ENCODE data around the gene UROS. TPM values are rescaled to one million over a fixed set of nuclear protein-coding genes. Genes with fewer than 3 reads are reported as not detected.

Gene UROS
- total RNA-seq, 1 donor from 2014 or later, result 45.3 TPM

DNA sequence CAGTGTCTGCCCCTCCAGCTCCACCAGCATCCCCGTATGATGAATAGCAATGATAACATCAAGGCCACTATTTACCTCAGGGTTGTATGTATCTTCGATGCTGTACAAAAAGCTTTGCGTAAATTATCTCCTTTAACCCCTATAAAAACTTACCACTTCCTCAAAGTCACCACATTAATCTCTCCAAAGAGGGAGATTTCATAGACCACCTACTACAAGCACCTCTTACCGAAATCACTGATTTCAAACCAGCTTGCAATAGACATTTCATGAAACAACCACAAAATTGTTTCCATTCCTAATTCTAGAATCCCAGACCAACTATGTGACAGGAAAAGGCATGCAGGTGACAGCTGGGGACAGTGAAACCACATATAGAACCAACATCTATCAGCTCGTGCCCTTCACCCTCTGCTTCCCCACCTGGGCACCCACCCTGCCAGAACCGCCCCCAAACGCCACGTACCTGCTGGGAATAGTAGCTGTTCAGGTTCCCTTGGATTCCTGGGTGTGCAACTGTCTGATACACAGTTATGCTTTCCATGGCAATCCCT, 27.3 kb downstream of the UROS start:
- Mint-ChIP-seq H3K4me1 (ENCODE audit: low read depth) (no peaks in the 10 kb centered on the region), H3K27me3 (ENCODE audit: low read depth) (no peaks in the 10 kb centered on the region), H3K4me3 (ENCODE audit: low read depth) (no peak overlapping the region), H3K36me3 (ENCODE audit: low read depth) (peaks cover 14% of the 10 kb centered on the region), H3K27ac (no peak overlapping the region), H3K9me3 (no peaks in the 10 kb centered on the region)
- intact Hi-C loops (cut with micrococcal nuclease), result no loop called here
- no peak for DNase-seq (ENCODE audit: low spot score)

DNA sequence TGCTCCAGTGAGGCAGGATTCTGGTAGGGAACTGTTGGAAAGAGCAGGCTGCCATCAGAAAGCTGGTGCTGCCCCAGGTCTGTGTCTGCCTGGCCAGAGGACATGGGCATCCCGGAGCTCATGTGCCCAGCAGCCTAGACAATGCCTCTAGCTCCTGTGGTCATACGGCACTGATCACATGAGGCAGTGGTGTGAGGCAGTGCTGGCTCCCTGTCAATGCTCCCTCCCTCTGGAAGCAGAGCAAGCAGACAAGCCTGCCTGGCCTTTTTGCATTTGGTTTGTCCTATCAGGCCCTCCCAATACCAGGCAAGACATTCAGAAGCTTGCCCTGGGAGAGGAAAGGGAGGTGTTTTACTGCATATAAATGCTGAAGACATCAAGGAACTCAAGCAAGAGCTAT, 27.9 kb downstream of the UROS start:
- H3K9me3 Mint-ChIP-seq, result no peaks in the 10 kb centered on the region
- no peaks in the 10 kb centered on the region for H3K27me3 Mint-ChIP-seq (ENCODE audit: low read depth)
- no peaks in the 10 kb centered on the region for H3K4me1 Mint-ChIP-seq (ENCODE audit: low read depth)
- intact Hi-C loops (cut with micrococcal nuclease), result no loop called here
- H3K4me3 Mint-ChIP-seq (ENCODE audit: low read depth), result no peak overlapping the region
- DNase-seq (ENCODE audit: low spot score), result no peak
- H3K36me3 Mint-ChIP-seq (ENCODE audit: low read depth), result peaks cover 14% of the 10 kb centered on the region
- no peak overlapping the region for H3K27ac Mint-ChIP-seq

DNA sequence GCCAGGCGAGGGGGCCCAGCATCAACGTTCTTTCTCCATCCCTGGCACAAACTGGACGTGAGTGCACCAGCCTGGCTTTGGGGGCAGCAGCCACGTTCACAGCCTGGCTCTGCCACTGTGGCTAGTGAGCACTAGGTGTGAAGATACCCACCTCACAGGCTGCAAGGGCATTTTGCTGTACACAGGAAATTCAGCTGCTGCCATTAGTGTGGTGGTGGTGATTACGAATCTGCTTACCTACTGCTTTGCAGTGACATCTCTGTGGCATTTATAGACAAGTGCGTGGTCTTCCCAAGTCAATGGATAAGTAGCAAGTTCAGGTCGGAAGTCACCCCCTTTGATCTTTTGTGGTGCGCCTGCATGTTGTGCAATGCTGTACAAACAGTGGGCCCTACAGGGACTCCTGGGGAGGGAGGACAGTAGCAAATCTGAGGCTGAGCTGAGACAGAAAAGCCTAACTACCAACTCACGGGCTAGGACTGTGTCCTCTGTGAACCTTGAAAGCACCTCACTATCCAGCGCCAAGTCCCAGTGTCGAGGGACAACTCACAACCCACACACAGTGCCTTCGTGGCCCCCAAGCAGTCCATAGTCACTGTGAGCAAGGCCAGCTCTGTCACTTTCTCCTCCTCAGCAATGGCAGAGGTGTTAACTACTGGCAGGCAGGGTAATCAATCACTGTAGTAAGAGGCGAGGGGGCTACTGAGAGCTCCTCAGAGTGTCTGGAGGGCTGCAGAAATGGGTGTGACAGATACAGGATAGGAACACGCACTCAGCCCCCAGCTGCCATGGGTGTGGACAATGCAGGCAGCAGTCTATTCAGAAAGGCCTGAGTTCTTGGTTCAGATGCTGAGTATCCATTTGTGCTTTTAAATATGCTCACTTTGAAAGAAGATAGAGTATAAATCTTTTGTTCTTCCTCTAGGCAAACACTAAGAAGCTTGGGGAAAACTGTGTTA, 30.4 kb downstream of the UROS start:
- Mint-ChIP-seq H3K27me3 (ENCODE audit: low read depth) (no peaks in the 10 kb centered on the region), H3K9me3 (no peaks in the 10 kb centered on the region), H3K27ac (no peak overlapping the region), H3K4me3 (ENCODE audit: low read depth) (no peak overlapping the region), H3K36me3 (ENCODE audit: low read depth) (peaks cover 14% of the 10 kb centered on the region), H3K4me1 (ENCODE audit: low read depth) (peaks cover 10% of the 10 kb centered on the region)
- DNase-seq (ENCODE audit: low spot score), result no peak
- intact Hi-C loops (cut with micrococcal nuclease), result no loop called here

DNA sequence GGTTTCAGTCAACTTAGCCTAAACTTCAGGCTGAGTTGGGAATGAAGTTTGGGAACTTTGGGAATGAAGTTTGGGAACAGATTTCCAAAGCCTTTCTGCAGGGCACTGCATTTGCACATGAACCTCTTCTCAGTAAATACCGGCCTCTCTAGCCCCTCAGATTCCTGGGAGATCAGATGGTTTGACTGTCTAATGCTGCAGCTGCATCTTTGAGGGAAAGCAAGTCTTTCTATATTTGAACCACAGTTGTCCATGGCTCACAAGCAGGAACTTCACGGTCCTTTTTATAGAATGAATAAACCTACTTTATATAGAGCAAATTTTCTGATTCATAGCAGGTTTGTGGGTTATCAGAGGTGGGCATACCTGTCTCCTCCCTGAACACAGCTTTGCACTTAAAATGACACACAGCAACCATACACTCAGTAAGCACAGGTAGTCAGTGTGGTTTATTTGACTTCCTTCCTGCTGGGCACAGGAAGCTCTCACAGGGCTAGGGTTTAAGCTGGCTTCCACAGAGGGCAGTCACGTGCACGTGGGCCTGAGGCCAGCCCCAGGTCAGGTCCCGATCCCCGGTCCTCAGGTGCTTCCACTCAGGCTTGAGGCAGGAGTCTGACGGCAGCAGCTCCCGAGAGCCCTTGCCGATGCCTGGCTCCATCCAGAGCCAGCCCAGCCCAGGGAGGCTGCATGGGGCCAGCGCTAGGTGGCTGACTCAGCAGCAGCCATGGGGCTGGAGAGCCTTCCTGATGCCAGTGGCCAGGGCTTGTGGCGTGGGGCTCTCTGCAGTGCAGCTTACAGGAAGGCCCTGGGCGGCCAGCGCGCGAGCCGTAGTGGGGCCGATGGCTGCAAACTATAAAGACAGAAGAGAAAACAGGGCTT, 34.7 kb downstream of the UROS start:
- H3K27me3 Mint-ChIP-seq (ENCODE audit: low read depth), result no peaks in the 10 kb centered on the region
- H3K9me3 Mint-ChIP-seq, result no peaks in the 10 kb centered on the region
- H3K36me3 Mint-ChIP-seq (ENCODE audit: low read depth), result peaks cover 7% of the 10 kb centered on the region
- H3K4me1 Mint-ChIP-seq (ENCODE audit: low read depth), result peaks cover 10% of the 10 kb centered on the region
- no peak overlapping the region for H3K27ac Mint-ChIP-seq
- H3K4me3 Mint-ChIP-seq (ENCODE audit: low read depth), result no peak overlapping the region
- DNase-seq (ENCODE audit: low spot score), result no peak
- intact Hi-C loops (cut with micrococcal nuclease), result no loop called here

DNA sequence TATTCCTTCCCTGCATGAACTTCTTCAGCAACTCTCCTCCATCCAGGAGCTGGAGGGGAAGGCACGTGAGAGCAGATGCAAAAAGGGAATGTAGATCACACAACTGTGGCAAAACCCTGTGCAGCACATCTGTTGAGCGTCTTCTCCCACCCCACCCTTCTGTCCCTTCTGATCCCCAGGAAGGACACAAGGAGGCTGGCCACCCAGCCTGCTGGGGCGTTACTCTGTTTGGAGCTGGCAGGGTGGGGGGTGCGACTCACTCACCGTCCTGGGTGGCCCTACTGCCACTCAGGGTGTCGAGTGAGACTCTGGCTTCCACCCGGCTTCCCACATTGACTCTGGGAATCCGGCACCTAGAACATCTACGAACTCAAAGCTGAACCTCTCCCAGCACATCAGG, 37.3 kb downstream of the UROS start:
- intact Hi-C loops (cut with micrococcal nuclease), result no loop called here
- Mint-ChIP-seq H3K27me3 (ENCODE audit: low read depth) (no peaks in the 10 kb centered on the region), H3K36me3 (ENCODE audit: low read depth) (no peaks in the 10 kb centered on the region), H3K4me3 (ENCODE audit: low read depth) (no peak overlapping the region), H3K27ac (no peak overlapping the region), H3K9me3 (no peaks in the 10 kb centered on the region), H3K4me1 (ENCODE audit: low read depth) (peaks cover 10% of the 10 kb centered on the region)
- DNase-seq (ENCODE audit: low spot score), result no peak

DNA sequence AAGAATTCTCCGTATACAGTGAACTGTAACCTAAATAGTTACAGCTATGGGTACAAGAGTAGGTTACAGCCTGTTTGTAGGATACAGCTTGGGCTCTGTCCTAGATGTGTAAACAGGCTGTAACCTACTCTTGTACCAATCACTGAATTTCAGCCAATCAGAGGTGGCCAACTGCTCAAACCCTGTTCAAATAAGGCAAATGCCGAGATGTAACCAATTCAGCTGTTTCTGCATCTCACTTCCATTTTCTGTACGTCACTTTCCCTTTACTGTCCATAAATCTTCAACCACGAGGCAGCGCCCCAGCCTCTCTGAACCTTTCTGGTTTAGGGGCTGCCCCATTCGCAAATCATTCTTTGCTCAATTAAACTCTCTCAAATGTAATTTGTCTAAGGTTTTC, 39.1 kb downstream of the UROS start:
- Mint-ChIP-seq H3K36me3 (ENCODE audit: low read depth) (no peaks in the 10 kb centered on the region), H3K27ac (no peak overlapping the region), H3K4me1 (ENCODE audit: low read depth) (peaks cover 10% of the 10 kb centered on the region), H3K27me3 (ENCODE audit: low read depth) (peaks cover 4% of the 10 kb centered on the region), H3K4me3 (ENCODE audit: low read depth) (no peak overlapping the region), H3K9me3 (no peaks in the 10 kb centered on the region)
- no peak for DNase-seq (ENCODE audit: low spot score)
- intact Hi-C loops (cut with micrococcal nuclease), result no loop called here

DNA sequence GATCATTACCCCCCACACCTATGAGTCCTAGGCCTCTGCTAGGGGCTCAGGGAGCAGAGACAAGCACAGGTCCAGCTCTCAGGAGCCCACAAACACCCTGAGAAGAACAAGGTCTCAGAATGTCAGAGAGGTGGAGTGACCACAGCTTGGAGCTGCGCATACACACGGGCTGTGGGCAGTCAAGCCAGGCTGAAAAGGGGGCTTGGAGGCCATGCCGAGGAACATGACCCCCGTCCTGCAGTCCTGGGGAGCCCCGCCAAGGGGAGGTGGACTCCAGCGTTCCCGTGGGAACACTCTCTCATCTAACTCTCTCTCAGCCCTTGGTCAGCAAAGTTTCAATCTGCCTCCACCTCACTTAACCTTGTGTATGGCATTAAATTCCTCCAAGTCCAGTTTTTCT, 39.6 kb downstream of the UROS start:
- Mint-ChIP-seq H3K36me3 (ENCODE audit: low read depth) (no peaks in the 10 kb centered on the region), H3K4me3 (ENCODE audit: low read depth) (no peak overlapping the region), H3K9me3 (no peaks in the 10 kb centered on the region)

DNA sequence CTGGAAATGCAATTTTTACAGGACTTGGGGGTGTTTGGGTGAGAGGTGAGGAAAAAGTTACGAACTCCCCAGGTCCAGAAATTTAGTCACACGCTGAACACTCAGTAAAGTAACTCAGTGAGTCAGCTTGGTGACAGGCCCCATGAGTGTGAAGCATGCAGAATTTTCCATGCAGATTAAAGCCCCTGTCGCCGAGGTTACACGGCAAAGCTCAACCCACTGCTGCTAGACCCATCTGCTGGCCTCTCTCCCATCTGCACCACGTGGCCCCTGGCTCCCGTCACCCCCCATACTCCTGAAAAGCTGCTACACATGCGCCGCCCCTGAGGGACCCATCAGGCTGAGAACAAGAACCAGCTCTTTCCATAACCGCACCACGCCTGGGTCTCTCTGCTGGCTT, 40.4 kb downstream of the UROS start:
- Mint-ChIP-seq H3K4me1 (ENCODE audit: low read depth) (no peaks in the 10 kb centered on the region), H3K4me3 (ENCODE audit: low read depth) (no peak overlapping the region), H3K27ac (no peak overlapping the region), H3K9me3 (no peaks in the 10 kb centered on the region), H3K27me3 (ENCODE audit: low read depth) (peaks cover 4% of the 10 kb centered on the region), H3K36me3 (ENCODE audit: low read depth) (no peaks in the 10 kb centered on the region)
- intact Hi-C loops (cut with micrococcal nuclease), result no loop called here
- DNase-seq (ENCODE audit: low spot score), result no peak

More for the DNA sequence above, 39.6 kb downstream of the UROS start:
- Mint-ChIP-seq H3K27me3 (ENCODE audit: low read depth) (peaks cover 4% of the 10 kb centered on the region), H3K27ac (no peak overlapping the region), H3K4me1 (ENCODE audit: low read depth) (peaks cover 7% of the 10 kb centered on the region)
- no peak for DNase-seq (ENCODE audit: low spot score)
- intact Hi-C loops (cut with micrococcal nuclease), result no loop called here

DNA sequence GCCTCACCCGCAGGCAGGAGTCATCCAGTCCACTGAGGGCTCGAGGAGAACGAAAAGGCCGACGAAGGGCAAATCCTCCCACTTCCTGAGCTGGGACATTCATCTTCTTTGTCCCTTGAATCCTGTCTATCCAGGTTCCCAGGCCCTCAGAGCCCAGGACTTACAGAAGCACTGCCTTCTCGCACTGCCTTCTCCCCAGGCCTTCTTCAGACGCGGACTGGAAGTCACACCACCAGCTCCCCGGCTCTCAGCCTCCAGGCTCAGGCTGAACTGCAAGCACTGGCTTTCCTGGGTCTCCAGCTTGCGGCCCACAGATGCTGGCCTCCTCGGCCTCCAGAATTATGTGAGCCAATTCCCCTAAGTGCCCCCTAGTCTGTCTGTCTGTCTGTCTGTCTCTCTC, 41.0 kb downstream of the UROS start:
- Mint-ChIP-seq H3K27me3 (ENCODE audit: low read depth) (peaks cover 4% of the 10 kb centered on the region), H3K36me3 (ENCODE audit: low read depth) (no peaks in the 10 kb centered on the region), H3K4me1 (ENCODE audit: low read depth) (no peaks in the 10 kb centered on the region), H3K4me3 (ENCODE audit: low read depth) (no peak overlapping the region), H3K27ac (no peak overlapping the region), H3K9me3 (no peaks in the 10 kb centered on the region)
- DNase-seq (ENCODE audit: low spot score), result no peak
- intact Hi-C loops (cut with micrococcal nuclease), result no loop called here

DNA sequence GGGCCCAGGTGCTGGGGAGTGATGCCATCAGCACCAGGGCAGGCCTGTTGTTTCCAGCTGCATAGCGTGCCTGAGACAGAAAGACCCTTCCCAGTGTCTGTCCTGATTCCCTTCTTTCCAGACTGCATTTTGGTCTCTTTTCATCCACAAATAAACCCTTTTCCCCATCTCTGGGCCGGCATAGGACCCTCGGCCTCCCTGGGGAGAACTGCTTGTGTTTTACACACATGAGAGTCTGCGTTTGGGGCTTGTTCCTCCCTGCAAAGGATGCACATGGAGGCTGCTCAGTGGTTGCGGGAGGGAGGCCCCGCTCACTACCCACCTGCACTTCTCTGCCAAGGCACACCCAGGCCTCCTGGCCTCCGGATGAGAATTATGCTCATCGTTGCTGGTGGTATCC, 41.7 kb downstream of the UROS start:
- no peaks in the 10 kb centered on the region for H3K9me3 Mint-ChIP-seq
- H3K4me3 Mint-ChIP-seq (ENCODE audit: low read depth), result no peak overlapping the region
- DNase-seq (ENCODE audit: low spot score), result no peak
- H3K4me1 Mint-ChIP-seq (ENCODE audit: low read depth), result no peaks in the 10 kb centered on the region
- no peak overlapping the region for H3K27ac Mint-ChIP-seq
- no peaks in the 10 kb centered on the region for H3K36me3 Mint-ChIP-seq (ENCODE audit: low read depth)
- intact Hi-C loops (cut with micrococcal nuclease), result no loop called here
- H3K27me3 Mint-ChIP-seq (ENCODE audit: low read depth), result peaks cover 4% of the 10 kb centered on the region

DNA sequence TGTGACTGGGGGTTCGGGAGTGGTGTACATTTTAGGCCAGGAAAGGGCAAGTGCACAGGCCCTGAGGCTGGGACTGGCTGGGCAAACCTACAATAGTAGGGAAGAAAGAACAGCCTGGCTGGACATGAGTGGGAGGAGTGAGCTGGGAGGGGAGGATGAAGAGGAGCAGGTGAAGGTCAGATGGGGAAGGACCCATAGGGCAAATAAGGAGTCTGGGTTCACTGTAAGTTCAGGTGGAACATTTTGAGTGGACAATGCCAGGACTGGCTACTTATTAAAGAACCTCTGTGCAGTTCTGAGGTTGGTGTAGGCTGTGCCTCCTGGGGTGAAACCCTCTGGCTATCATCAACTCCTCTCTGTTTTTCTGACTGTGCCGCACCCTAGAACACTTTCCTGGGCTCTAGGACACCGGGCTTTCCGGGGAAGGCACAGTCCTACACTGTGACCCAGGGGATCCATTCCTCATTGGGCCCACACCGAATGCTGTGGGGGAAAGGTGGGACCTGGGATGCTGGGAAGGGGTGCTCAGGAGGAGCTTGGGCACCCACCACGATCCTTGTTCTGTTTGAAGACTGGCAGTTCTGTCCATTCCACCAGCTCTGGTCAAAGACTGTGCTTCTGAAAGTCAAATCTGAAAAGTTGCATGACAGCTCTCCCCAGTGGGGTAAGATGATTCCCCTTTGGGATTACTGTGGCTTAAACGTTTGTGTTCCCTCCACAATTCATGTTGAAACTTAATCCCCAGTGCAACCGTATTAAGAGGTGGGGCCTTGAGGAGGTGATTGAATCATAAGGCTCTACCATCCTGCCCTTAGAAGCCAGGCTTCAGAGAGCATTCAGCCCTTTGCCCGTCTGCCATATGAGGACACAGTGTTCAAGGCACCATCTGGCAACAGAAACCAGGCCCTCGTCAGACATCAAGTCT, 43.4 kb downstream of the UROS start:
- intact Hi-C loops (cut with micrococcal nuclease), result no loop called here
- Mint-ChIP-seq H3K36me3 (ENCODE audit: low read depth) (no peaks in the 10 kb centered on the region), H3K27ac (no peak overlapping the region), H3K4me1 (ENCODE audit: low read depth) (no peaks in the 10 kb centered on the region), H3K9me3 (no peaks in the 10 kb centered on the region), H3K27me3 (ENCODE audit: low read depth) (peaks cover 4% of the 10 kb centered on the region), H3K4me3 (ENCODE audit: low read depth) (no peak overlapping the region)
- DNase-seq (ENCODE audit: low spot score), result no peak

DNA sequence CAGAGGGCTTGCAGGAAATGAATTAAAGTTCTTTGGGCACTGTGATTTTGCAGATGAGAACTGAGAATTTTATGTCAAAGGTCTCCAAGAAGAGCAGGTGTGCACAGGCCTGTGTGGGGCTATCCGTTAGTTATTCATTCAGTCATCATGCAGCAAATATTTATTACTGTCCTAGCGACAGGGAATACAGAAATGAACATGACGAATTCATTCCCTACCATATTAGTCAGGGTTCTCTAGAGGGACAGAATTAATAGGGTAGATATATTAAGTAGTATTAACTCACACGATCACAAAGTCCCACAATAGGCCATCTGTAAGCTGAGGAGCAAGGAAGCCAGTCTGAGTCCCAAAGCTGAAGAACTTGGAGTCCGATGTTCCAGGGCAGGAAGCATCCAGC, 44.5 kb downstream of the UROS start:
- Mint-ChIP-seq H3K27me3 (ENCODE audit: low read depth) (peaks cover 4% of the 10 kb centered on the region), H3K4me1 (ENCODE audit: low read depth) (no peaks in the 10 kb centered on the region), H3K27ac (no peak overlapping the region), H3K9me3 (no peaks in the 10 kb centered on the region), H3K36me3 (ENCODE audit: low read depth) (no peaks in the 10 kb centered on the region), H3K4me3 (ENCODE audit: low read depth) (no peak overlapping the region)
- no peak for DNase-seq (ENCODE audit: low spot score)
- intact Hi-C loops (cut with micrococcal nuclease), result no loop called here

Measured in activated T-helper 2 cell treated with anti-CD3 and anti-CD28 coated beads, Interferon-gamma antibody, Interleukin-2, Interleukin-4, amounts not matched to agents 10 μg/mL and 5 μg/mL and 100 μg/mL, durations not matched to agents 14 hours and 24 hours and 36 hours (primary cell).